Osteocyte (in vitro differentiated cells): ENCODE results near the gene MAPK11. TPM values are rescaled to one million over a fixed set of nuclear protein-coding genes. Genes with fewer than 3 reads are reported as not detected.

Experiments used
- DNase-seq: peaks from one replicate; pipeline ENCODE4 v3.0.0; 2021; ENCODE audit warnings: mixed read lengths; ENCODE audit not compliant: unreplicated experiment; ENCODE audit errors: extremely low spot score
- H3K27ac Mint-ChIP-seq: one replicate; pipeline ENCODE4 v1.8.0; 2021; ENCODE audit warnings: mild to moderate bottlenecking, mixed read lengths; ENCODE audit not compliant: unreplicated experiment
- H3K27me3 Mint-ChIP-seq: one replicate; pipeline ENCODE4 v1.8.0; 2021; ENCODE audit warnings: mixed read lengths; ENCODE audit not compliant: unreplicated experiment
- H3K36me3 Mint-ChIP-seq: one replicate; pipeline ENCODE4 v1.8.0; 2021; ENCODE audit warnings: mixed read lengths; ENCODE audit not compliant: unreplicated experiment
- H3K4me1 Mint-ChIP-seq: one replicate; pipeline ENCODE4 v1.8.0; 2021; ENCODE audit warnings: mixed read lengths; ENCODE audit not compliant: unreplicated experiment
- H3K4me3 Mint-ChIP-seq: one replicate; pipeline ENCODE4 v1.8.0; 2021; ENCODE audit warnings: mild to moderate bottlenecking, moderate library complexity, mixed read lengths; ENCODE audit not compliant: unreplicated experiment
- H3K9me3 Mint-ChIP-seq: one replicate; pipeline ENCODE4 v1.8.0; 2021; ENCODE audit warnings: mixed read lengths; ENCODE audit not compliant: unreplicated experiment
- CTCF ChIP-seq: fragments of 200-600 bp; sonication (generic); IDR thresholded peaks from 2 replicates; pipeline ENCODE4 v1.5.0; 2021; ENCODE audit warnings: antibody characterized with exemption, mild to moderate bottlenecking, moderate library complexity
- total RNA-seq: library from RNA; stranded (reverse); gene quantifications from 2 replicates; pipeline ENCODE4 v1.2.1, GENCODE V29; 2021

The MAPK11 gene
- total RNA-seq, 1 donor from 2014 or later: 6.4 TPM

- no peak overlapping the region for H3K27ac Mint-ChIP-seq
- no peaks in the 10 kb centered on the region for H3K27me3 Mint-ChIP-seq
- DNase-seq: no peak
- no peak for TF ChIP-seq CTCF
- no peaks in the 10 kb centered on the region for H3K36me3 Mint-ChIP-seq
- no peaks in the 10 kb centered on the region for H3K9me3 Mint-ChIP-seq
- no peak overlapping the region for H3K4me3 Mint-ChIP-seq
- peaks cover 31% of the 10 kb centered on the region for H3K4me1 Mint-ChIP-seq
These were observed 3.2 kb downstream of the MAPK11 start for GRCh38 chr22:50266994-50267393.

- Mint-ChIP-seq H3K27ac (no peak overlapping the region), H3K4me1 (peaks cover 31% of the 10 kb centered on the region), H3K4me3 (no peak overlapping the region), H3K27me3 (no peaks in the 10 kb centered on the region), H3K36me3 (no peaks in the 10 kb centered on the region), H3K9me3 (no peaks in the 10 kb centered on the region)
- no peak for DNase-seq
- no peak for TF ChIP-seq CTCF
These were observed 5.1 kb downstream of the MAPK11 start for GRCh38 chr22:50264946-50265669.

- Mint-ChIP-seq H3K27ac (no peak overlapping the region), H3K9me3 (no peaks in the 10 kb centered on the region), H3K27me3 (no peaks in the 10 kb centered on the region), H3K4me1 (peaks cover 28% of the 10 kb centered on the region), H3K36me3 (no peaks in the 10 kb centered on the region), H3K4me3 (no peak overlapping the region)
- no peak for TF ChIP-seq CTCF
- DNase-seq: no peak
These were observed 6.0 kb downstream of the MAPK11 start for GRCh38 chr22:50264104-50264745.

GRCh38 chr22:50262973-50263617, 7.1 kb downstream of the MAPK11 start:
- Mint-ChIP-seq H3K27ac (no peak overlapping the region), H3K36me3 (no peaks in the 10 kb centered on the region), H3K27me3 (no peaks in the 10 kb centered on the region), H3K4me1 (peaks cover 20% of the 10 kb centered on the region), H3K4me3 (no peak overlapping the region), H3K9me3 (no peaks in the 10 kb centered on the region)
- no peak for TF ChIP-seq CTCF
- no peak for DNase-seq

- H3K27me3 Mint-ChIP-seq: no peaks in the 10 kb centered on the region
- no peaks in the 10 kb centered on the region for H3K9me3 Mint-ChIP-seq
- TF ChIP-seq CTCF: no peak
- H3K4me1 Mint-ChIP-seq: peaks cover 19% of the 10 kb centered on the region
- peak overlapping the region; percentile 65 for H3K4me3 Mint-ChIP-seq
- no peak overlapping the region for H3K27ac Mint-ChIP-seq
- DNase-seq: no peak
- no peaks in the 10 kb centered on the region for H3K36me3 Mint-ChIP-seq
These were observed 7.7 kb downstream of the MAPK11 start for GRCh38 chr22:50262460-50262911.
